Measurements from ENCODE around the gene TMEM147. TPM values are rescaled to one million over a fixed set of nuclear protein-coding genes. Genes with fewer than 3 reads are reported as not detected.

Gene TMEM147
- total RNA-seq, 1 experiment from 2014 or later, result 178 TPM

DNA sequence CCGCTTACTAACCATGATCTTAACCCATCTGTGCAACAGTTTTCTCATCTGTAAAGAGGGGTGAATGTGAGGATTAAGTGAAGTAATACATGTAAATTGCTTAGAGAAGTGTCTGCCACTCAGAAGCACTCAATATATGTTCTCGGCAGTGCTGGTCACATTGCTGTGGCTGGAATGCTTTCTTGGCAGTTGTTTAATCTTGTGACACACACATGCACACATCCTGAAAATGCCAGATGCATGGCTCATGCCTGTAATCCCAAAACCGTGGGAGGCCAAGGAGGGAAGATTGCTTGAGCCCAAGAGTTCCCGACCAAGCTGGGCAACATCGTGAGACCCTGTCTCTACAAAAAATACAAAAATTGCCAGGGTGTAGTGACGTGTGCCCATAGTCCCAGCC is 27.1 kb upstream of the TMEM147 start:
- peak; percentile 91 for DNase-seq (ENCODE audit: low read depth)

DNA sequence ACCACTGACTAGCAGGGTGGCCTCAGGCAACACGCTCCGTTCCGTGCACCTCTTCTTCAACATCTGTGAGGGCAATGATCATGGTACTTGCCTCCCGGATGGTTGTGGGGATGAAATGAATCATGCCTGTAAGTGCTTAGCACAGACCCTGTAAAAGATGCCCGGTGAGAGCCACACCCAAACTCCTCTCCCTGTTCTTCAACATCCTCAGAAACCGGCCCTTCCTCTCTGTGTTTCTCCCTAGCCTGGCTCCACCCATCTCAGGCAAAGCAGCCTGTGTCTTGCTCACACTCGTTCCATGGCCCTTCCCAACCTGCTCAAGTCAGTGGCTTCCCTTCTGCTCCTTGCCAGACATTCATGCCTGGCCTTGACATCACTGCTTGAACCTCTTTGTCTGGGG is 26.1 kb upstream of the TMEM147 start:
- peak; percentile 70 for DNase-seq (ENCODE audit: low read depth)

DNA sequence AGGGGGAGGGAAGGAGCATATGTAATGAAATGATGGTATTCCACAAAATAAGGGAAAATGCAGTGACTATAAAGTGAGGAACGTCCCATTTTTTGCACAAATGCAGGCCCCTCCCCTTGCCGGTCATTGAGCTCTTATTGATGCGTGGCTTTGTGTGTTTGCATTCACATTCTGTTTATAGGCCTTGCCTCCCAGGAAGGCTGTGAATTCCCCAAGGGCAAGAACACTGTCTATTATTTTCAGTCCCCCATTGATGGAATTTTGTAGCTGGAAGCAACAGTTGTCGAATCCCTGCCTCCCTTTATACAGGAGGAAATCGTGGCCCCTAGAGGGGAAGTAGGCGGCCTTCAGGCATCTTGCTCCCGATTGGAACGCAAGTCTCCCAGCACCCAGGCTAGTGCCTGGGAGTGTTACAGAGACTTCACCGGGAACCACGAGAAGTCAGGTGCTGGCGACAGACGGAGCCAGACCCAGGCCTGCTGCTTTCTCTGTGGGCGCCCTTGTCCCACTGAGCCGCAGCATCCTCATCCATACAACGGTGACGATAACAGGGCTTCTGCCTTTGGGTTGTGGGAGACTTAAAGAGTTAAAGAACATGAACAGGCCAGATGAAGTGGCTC is 24.2 kb upstream of the TMEM147 start:
- DNase-seq (ENCODE audit: low read depth), result no peak

DNA sequence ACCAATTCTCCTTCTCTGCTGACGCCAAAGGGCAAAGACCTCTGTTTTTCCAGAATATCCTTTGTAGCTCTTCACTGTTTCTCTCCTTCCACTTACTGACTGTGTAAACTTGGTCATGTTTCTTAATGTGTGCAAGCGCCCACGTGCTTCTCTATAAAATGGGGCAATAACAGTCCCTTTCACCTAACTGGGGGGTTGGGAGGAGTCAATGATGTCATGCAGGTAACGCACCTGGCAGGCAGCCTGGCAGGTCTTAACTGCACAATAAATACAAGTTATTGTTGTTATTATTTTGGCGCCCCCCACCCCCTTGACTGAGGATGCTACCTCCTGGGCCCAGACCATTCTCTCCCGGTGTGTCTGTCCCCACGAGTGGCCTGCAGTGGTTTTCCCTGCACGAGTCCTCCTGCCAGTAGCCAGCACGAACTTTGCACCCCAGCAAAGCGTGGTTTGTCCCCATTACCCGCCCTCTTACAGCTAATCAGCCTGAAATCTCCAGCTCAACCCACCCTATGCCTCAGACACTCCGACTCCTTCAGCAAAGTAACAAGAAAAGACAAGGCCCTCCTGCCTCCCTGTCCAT is 22.6 kb upstream of the TMEM147 start:
- DNase-seq (ENCODE audit: low read depth), result no peak

DNA sequence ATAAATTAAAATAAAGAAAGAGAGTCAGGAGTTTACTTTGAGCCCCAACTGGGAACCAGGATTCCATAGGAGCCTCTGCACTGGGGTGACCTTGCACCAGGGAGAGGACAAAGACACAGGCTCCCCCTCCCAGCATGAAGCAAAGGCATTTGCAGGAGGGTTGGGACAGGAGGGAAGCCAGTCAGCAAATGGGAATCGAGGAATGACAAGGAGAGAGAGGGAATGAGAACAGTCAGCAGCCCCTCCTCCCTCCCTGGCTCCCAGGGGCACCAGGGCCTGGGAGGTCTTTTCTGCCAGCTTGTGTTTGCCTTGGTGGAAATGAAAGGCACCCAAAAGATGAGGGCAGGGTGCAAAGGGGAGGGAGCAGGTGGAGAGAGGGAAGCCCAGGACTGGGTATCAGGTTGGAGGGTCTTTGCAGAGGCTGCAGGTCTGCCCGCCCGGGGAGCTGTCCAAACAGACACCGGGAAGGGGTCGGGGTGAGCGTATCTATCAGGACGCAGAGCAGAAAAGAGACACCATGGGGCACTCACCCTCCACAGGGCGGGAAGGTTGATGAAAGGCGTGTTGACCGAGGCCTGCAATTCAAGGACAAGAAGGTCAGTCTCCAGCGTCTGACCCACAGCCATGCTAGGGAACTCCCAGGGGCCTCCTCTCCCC is 21.1 kb upstream of the TMEM147 start:
- no peak for DNase-seq (ENCODE audit: low read depth)

DNA sequence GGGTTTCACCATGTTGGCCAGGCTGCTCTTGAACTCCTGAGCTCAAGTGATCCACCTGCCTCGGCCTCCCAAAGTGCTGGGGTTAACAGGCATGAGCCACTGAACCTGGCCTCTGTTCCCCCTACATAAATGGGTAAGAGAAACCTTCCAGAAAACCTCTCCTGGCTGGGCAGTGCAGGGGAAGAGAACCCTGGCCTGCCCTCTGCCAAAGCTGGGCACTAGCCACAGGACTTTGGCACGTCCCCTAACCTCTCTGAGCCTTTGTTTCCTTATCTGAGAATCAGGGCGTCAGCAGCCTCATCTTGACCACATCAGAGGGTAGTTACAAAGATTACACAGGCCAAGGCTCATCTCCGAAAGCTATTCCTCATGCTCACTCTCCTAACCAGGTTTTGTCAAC is 19.6 kb upstream of the TMEM147 start:
- DNase-seq (ENCODE audit: low read depth), result no peak

DNA sequence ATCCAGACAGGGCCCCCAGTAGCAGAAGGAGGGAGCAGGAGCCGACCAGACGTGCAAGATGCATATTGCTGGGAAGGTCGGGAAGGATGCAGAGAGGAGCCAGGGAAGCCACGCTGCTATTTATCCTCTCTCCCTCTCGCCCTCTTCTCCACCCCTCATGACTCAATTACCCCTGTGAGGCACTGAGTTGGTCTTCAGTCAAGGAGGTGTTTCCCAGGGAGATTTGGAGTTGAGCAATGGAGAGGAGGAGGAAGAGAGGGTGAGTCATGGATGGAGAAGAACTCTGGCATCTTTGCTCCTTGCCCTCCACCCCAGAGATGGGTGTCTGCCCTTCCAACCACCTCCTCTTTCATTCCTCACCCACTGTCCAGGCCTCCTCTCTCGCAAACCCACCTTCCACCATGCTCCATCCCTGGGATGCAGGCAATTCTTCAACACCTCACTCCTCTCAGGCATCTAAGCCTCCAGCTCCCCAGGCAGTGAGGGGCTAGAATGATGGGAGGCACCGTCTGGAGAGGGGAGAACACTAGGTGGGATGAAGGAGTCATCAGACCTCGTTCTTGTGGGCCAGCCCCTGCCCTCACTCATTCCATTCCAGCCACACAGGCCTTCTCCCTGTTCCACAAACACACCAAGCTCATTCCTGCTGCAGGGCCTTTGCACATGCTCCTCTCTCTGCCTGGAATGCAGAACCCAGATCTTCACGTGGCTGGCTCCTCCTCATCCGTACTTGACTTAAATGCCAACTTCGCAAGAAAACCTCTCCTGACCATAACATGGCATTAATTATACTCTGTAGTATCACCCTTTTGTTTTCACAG is 17.0 kb upstream of the TMEM147 start, which contains the start of gene SBSN:
SBSN (minus strand) TSS at position 94 of the 821 bp plus-strand sequence; CDS start at position 64, 30 bp downstream.
- peak; percentile 86 for DNase-seq (ENCODE audit: low read depth)

DNA sequence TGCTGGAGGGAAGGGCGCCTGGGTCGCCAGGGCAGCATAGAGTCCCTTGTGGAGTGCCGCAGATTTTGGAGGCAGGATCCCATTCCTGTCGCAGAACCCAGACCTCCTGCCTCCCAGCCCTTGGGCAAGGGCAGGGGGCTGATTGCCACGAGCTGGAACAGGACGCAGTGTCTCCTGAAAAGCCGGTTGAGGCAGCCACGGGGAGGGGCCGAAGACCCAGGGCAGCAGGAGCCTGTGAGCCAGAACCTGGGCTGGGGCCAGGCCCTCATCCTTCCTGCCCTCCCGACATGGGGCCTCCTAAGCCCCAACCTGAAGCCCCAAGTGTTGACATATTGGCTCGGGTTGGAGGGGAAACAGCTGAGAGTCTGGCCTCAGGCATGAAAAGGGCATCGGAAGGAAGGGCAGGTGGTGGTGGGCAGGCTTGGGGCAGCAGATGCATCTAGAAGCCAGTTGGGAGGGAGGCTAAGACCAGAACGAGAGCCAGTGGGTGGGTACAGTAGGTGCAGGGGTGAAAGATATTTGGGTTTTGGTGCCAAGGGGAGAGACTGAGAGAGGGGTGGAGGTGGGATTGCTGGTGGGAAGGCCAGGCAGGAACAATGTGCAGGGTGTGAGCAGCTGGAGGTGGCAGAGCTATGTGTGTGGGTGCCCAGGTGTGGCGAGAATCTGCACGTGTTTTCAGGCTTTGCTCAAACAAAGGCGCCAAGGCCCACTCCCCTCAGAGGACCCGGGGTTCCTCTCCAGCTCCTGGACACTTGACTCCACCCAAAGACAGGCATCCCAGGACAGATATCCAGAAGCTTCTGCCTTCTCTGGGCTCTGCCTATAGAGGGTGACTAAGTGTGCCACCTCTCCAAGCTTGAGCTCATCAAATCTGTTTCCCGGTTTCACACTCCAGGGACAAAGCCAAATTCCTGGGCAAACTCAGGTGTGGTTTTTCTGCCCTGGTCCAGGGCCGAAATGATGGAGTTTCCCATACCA is 15.9 kb upstream of the TMEM147 start:
- DNase-seq (ENCODE audit: low read depth), result no peak

DNA sequence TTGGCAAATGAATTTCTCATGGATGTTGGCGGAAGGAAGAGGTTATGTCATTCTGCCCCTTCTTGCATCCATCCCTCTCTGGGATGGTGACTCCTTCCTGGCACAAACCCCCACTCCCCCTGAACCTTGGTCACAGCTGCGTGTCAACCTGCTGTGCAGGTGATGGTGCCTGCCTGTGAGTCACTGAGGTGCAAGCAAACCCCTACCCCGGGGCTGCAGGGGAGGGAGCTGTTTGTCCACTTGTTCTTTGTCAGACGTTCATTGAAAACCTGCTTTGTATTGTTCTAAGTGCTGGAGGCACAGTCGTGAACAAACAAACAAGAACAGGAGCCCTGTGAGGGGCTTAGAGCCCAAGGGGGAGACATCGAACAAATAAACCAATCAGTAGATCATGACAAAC is 14.1 kb upstream of the TMEM147 start:
- DNase-seq (ENCODE audit: low read depth), result peak; percentile 37

DNA sequence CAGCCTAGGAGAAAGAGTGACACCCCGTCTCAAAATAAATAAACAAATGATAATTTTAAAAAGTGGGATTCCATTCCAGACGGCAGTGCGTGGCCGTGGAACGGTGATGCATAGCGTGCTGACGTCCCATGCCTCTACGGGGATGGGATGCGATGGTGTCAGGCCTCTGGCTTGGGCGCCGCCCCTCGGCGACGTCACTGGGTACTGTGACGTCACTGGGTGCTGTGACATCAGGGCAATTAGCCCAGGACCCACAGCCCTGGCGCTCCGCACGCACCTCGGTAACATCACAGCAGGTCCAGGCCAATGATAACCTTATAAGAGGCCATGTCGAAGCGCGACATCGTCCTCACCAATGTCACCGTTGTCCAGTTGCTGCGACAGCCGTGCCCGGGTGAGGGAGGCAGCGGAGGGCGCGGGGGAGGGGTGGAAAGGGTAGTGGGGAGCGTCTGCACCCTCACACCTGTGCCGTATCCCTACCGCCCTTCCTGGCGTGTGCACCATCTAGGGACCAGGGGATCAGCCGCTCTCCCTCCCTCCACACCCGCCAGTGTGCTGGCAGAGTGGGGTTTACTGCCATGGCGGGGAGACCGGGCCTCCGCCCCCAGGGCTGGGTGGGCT is 12.1 kb upstream of the TMEM147 start, which contains the start of gene GAPDHS:
GAPDHS (plus strand) TSS at position 256 of the 621 bp plus-strand sequence; CDS start at position 328, 72 bp downstream.
- DNase-seq (ENCODE audit: low read depth), result no peak

DNA sequence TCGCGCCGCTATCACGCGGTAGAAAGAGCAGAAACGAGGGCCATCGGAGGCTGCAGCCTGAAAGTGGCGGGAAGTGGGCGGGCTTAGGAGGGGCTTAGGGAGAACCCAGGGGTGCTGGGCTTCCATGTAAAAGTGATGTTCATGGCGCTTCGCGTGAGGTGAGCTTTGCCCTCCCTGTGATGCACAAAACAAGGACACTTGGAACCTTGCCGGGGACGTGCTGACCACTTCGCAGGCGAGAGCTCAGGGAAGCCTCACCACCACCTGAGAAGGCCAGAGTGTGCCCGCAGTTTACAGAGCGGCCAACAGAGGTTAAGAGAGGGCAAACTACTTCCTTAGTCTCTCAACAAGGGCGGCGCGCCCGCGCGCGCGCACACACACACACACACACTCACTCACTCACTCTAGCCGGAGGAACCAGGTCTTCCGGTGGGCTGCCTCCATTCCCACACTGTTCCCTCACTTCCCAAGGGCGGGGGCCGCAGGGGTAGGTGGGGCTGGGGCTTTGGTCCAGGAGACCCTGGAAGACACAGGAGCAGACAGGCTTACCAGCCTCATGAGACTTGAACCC is 11.5 kb upstream of the TMEM147 start:
- no peak for DNase-seq (ENCODE audit: low read depth)

DNA sequence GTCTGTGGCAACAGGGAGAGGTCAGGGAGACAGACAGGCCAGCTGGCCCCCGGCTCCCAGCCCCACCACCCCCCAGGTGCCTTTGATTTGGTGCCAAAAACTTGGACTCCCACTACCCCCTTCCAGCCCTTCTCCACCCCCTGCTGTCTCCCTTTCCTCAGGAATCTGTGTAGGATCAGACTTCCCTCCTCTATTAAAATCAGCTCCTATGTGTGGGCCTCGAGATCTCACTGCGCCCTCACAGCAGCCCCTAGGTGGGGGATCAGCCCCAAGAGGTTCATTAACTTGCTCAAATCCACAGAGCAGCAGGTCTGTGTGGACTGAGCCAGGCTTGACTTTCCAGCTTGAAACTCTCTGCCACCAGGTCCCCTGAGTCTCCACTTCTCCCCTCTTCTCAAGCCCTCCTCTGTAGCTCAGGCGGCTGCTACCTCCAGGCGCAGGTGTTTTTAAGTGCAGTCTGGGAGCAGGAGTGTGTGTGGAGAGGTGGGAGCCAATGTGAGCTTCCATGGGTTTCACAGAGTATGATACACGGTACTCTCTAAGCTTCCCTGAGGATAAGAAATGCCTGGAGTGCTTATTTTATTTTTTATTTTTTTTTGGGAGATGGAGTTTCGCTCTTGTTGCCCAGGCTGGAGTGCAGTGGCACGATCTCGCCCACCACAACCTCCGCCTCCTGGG is 10.5 kb upstream of the TMEM147 start:
- no peak for DNase-seq (ENCODE audit: low read depth)

DNA sequence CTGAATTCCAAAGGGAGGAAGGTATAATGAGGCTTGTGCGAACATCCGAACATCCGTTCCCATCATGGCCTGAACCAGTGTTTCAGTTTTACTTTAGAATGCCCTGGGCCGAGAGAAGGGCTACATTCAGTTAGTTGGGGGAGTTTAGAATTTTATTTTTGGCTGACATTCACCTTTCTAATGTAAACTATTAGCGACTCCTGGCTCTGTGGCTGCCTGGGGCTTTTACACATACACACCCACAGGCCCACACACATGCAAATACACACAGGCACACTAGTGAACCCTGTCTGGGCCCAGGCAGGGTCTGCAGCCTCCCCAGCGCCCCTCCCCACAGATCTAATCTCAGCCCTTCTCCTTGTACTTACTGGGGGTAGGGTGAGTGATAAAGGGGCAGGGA is 6.1 kb upstream of the TMEM147 start:
- no peak for DNase-seq (ENCODE audit: low read depth)

DNA sequence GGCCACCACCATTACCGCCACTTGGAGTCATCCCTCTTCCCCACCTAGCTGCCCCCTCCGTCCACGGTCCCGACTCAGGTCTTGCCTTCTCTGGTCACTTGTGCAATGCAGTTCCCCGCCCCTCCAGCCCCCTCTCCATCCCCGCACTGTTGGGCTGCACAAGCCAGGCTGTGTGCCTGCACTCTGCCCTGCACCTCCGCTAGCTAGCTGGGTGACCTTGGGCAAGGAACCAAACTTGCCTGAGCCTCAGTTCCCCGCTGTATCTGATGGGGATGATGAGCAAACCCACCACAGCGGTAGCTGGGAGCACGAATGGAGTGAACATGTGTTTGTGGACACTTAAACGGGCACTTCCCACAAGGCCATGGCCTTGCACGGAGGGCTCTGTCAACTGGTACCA is 5.6 kb upstream of the TMEM147 start:
- no peak for DNase-seq (ENCODE audit: low read depth)

DNA sequence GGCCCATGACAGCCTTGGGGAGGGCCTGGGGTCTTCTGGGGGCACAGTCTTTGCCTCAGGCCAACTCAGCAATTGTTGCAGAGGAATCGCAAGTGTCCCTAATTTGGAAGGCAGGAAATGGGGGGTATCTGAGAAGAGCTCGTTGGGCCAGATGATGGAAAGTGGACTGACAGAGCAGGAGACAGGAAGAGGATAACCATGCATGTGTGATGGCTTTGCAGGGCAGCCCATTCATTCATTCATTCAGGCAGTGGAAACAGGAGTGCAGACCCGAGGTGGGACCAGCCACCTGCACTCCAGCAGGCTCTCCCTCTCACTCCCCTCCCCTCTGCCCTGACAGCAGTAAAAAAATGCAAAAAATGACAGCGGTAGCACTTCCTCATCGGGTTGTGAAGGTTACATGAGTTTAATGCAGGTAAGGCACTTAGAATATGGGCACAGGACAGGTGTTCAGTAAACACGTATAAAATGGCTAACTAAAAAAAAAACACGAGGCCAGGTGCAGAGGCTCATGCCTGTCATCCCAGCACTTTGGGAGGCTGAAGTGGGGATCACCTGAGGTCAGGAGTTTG is 5.0 kb upstream of the TMEM147 start:
- DNase-seq (ENCODE audit: low read depth), result no peak

DNA sequence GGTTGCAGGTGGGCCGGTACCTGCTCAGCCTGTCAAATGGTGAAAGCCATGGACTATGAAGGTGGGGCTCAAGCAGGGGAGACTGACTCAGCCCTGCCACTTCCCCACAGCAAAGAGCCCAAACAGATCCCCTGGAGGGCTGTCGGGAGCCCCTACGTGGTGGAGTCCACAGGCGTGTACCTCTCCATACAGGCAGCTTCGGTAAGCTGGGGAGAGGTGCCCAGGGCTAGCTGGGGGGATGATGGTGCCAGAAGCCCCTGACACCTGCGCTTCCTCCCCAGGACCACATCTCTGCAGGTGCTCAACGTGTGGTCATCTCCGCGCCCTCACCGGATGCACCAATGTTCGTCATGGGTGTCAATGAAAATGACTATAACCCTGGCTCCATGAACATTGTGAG is 3.2 kb upstream of the TMEM147 start:
- no peak for DNase-seq (ENCODE audit: low read depth)

DNA sequence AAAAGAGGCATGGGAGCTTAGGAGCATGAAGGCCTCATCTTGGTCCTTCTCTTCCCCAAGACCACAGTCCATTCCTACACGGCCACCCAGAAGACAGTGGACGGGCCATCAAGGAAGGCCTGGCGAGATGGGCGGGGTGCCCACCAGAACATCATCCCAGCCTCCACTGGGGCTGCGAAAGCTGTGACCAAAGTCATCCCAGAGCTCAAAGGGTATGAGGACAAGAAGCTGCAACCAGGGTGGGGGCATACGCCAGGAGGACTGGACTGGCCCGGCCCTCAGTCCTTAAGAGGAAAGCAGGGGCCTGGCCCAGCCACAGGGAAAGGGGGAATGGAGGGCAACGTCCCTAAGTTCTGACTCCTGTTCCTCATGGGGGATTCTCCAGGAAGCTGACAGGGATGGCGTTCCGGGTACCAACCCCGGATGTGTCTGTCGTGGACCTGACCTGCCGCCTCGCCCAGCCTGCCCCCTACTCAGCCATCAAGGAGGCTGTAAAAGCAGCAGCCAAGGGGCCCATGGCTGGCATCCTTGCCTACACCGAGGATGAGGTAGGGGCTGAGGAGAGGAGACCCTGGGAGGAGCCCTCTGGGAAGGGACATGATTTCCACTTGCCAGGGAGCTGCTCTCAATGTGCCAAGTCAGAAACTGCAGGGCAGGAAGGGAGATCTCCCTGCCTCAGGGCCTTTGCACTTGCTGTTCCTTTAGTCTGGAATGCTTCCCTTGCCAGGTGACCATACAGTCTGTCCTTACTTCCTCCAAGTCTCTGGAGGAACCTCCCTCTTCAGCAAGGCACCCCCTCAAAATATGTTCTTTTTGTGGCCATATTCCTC is 1.9 kb upstream of the TMEM147 start:
- no peak for DNase-seq (ENCODE audit: low read depth)
